MM.1S (cell line): ENCODE results near the gene KCNK10.

Source experiments
- CTCF ChIP-seq: fragments of 300-600 bp; sonication (generic); IDR thresholded peaks from 2 replicates; pipeline ENCODE4 v1.5.1; 2016; ENCODE audit warnings: antibody characterized with exemption, low read length, mixed read lengths
- EZH2 ChIP-seq: fragments of 300-600 bp; sonication (generic); optimal IDR thresholded peaks from 2 replicates; pipeline ENCODE3; 2017; ENCODE audit warnings: low read depth, mild to moderate bottlenecking, antibody characterized with exemption, low read length, mixed read lengths
- EZH2phosphoT487 ChIP-seq: fragments of 300-600 bp; sonication (generic); IDR thresholded peaks from 2 replicates; pipeline ENCODE4 v1.6.1; 2018; ENCODE audit warnings: antibody characterized with exemption, low read length

- no peak for TF ChIP-seq CTCF
- no peak for TF ChIP-seq EZH2phosphoT487
- TF ChIP-seq EZH2 = no peak
These were observed 91.5 kb downstream of the KCNK10 start for GRCh38 chr14:88231603-88232002.
